ENCODE data around the gene HOXA3. TPM values are rescaled to one million over a fixed set of nuclear protein-coding genes. Genes with fewer than 3 reads are reported as not detected.

Gene HOXA3
- polyA plus RNA-seq, 1 donor (not counting 4 experiments of a cell fraction or from before 2014, with no cell fraction given), result 0.58 TPM

DNA sequence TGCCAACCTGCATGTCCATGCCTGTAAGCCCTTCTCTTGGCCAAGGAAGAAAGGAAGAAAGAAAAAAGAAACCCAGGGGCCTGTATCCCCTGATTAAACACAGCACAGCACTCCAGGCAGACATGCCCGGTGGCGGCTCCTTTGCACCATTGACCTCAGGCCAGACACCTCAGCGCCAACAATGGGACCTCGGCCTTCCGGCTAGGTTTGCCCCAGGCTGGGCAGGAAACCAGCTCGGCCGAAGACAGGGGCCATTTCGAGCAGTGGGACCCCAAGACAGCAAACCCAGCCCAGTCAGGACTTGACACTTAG lies 18.9 kb upstream of the HOXA3 start:
- no peak for DNase-seq (ENCODE audit: low read depth, low spot score)
- TF ChIP-seq EZH2 (IDR thresholded peaks at IDR 0.05; ENCODE audit: low read length), result no peak
- TF ChIP-seq, protein P1, sequence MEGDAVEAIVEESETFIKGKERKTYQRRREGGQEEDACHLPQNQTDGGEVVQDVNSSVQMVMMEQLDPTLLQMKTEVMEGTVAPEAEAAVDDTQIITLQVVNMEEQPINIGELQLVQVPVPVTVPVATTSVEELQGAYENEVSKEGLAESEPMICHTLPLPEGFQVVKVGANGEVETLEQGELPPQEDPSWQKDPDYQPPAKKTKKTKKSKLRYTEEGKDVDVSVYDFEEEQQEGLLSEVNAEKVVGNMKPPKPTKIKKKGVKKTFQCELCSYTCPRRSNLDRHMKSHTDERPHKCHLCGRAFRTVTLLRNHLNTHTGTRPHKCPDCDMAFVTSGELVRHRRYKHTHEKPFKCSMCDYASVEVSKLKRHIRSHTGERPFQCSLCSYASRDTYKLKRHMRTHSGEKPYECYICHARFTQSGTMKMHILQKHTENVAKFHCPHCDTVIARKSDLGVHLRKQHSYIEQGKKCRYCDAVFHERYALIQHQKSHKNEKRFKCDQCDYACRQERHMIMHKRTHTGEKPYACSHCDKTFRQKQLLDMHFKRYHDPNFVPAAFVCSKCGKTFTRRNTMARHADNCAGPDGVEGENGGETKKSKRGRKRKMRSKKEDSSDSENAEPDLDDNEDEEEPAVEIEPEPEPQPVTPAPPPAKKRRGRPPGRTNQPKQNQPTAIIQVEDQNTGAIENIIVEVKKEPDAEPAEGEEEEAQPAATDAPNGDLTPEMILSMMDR (optimal IDR thresholded peaks at IDR 0.05 in 1 of 3, IDR thresholded peaks at IDR 0.05 in 1 of 3, conservative IDR thresholded peaks at IDR 0.05 in 1 of 3; ENCODE audit: extremely low read depth in 1 of 3, insufficient read depth in 2 of 3, low read length in 3 of 3), result no peak

DNA sequence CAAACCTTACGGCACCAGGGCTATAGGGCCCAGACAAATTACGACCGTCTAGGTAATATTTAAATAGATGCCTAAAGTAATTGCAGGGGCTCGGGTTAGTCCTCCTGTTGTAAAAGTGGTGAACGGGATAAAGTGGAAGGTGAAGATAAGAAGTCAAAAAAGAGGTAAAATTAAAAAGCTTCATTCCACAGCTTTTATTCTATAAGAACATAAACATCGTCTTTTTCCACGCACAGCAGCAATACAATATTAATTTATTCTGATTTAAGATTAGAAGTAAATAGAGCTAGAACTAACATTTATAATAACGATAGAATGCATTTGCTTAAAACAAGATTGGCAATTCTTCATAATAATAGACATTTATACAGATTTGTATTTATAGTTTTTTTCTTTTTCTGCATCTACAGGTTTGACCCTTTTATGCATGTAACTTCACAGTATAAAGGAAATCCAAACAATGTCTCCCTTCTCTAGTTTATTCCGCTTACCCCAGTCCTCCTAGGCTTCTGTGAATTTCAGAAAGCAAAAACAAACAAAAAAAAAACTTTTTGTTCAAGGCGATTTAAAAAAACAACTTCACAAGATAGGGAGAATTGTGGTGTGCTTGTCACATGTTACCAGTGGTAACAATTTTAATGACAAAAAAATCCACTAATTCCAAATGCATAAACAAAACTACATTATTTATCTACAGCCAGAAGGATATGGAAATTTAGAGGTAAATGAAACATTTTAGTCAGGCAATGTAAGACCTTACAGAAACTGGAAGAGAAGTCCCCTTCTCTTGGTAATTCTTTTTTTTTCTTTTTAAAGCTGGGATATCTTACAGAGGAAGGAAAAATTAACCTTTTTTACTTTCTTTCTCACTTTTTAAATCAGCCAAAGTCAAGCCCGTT lies 18.3 kb upstream of the HOXA3 start:
- DNase-seq (ENCODE audit: low read depth, low spot score), result no peak
- dilution Hi-C loops (cut with MboI; ENCODE audit: extremely low pct_ligation_motif_present, low sequenced_read_pairs), result no loop called here
- H3K4me2 ChIP-seq (ENCODE audit: control insufficient read depth, extremely low read depth, insufficient read depth, low read depth, low read length), result peak overlapping the region; percentile 98
- H4K20me1 ChIP-seq (ENCODE audit: control insufficient read depth, extremely low read depth, insufficient read depth, low read length), result no peaks in the 10 kb centered on the region
- no peak for FAIRE-seq
- no peaks in the 10 kb centered on the region for H3K9me3 ChIP-seq (ENCODE audit: control insufficient read depth, low read depth, low read length)
- H3K9me1 ChIP-seq (ENCODE audit: control insufficient read depth, extremely low read depth, insufficient read depth, low read length), result no peaks in the 10 kb centered on the region
- peaks cover 0 to 4% of the 10 kb centered on the region in 2 experiments for H3K36me3 ChIP-seq (ENCODE audit: control insufficient read depth in 2 of 2, extremely low read depth in 1 of 2, insufficient read depth in 2 of 2, low read length in 2 of 2)
- H3K4me3 ChIP-seq (ENCODE audit: control insufficient read depth in 2 of 3, extremely low read depth in 1 of 3, insufficient read depth in 2 of 3, low read depth in 1 of 3, low read length in 3 of 3), result peak overlapping the region; percentile 78 to 94 (median 84)
- H3K4me1 ChIP-seq (ENCODE audit: control insufficient read depth, extremely low read depth, insufficient read depth, low read length), result peaks cover 32% of the 10 kb centered on the region
- H3K79me2 ChIP-seq (ENCODE audit: control insufficient read depth, insufficient read depth, low read length), result peaks cover 69% of the 10 kb centered on the region
- peak overlapping the region; percentile 83 for H3K9ac ChIP-seq (ENCODE audit: control insufficient read depth, extremely low read depth, insufficient read depth, low read length)
- peaks cover 6% of the 10 kb centered on the region for H3K27me3 ChIP-seq (ENCODE audit: control insufficient read depth, extremely low read depth, insufficient read depth, low read length)
- no peak overlapping the region for H2AFZ ChIP-seq (ENCODE audit: control insufficient read depth, low read length)
- no peak for TF ChIP-seq EZH2 (IDR thresholded peaks at IDR 0.05; ENCODE audit: low read length)
- TF ChIP-seq, protein P1 (optimal IDR thresholded peaks at IDR 0.05 in 1 of 3, IDR thresholded peaks at IDR 0.05 in 1 of 3, conservative IDR thresholded peaks at IDR 0.05 in 1 of 3; ENCODE audit: extremely low read depth in 1 of 3, insufficient read depth in 2 of 3, low read length in 3 of 3), result no peak
- peak overlapping the region; percentile 87 for H3K27ac ChIP-seq (ENCODE audit: control insufficient read depth, insufficient read depth, low read length)

More for the DNA sequence above, 18.9 kb upstream of the HOXA3 start:
- Histone ChIP-seq H3K4me1 (ENCODE audit: control insufficient read depth, extremely low read depth, insufficient read depth, low read length) (peaks cover 32% of the 10 kb centered on the region), H3K9me1 (ENCODE audit: control insufficient read depth, extremely low read depth, insufficient read depth, low read length) (no peaks in the 10 kb centered on the region), H3K9ac (ENCODE audit: control insufficient read depth, extremely low read depth, insufficient read depth, low read length) (peak overlapping the region; percentile 83), H2AFZ (ENCODE audit: control insufficient read depth, low read length) (no peak overlapping the region), H3K27ac (ENCODE audit: control insufficient read depth, insufficient read depth, low read length) (peak overlapping the region; percentile 87), H3K27me3 (ENCODE audit: control insufficient read depth, extremely low read depth, insufficient read depth, low read length) (peaks cover 6% of the 10 kb centered on the region), H3K4me2 (ENCODE audit: control insufficient read depth, extremely low read depth, insufficient read depth, low read depth, low read length) (peak overlapping the region; percentile 98), H3K36me3 (ENCODE audit: control insufficient read depth in 2 of 2, extremely low read depth in 1 of 2, insufficient read depth in 2 of 2, low read length in 2 of 2) (peaks cover 0 to 4% of the 10 kb centered on the region in 2 experiments), H3K4me3 (ENCODE audit: control insufficient read depth in 2 of 3, extremely low read depth in 1 of 3, insufficient read depth in 2 of 3, low read depth in 1 of 3, low read length in 3 of 3) (peak overlapping the region; percentile 78 to 94 (median 84)), H3K9me3 (ENCODE audit: control insufficient read depth, low read depth, low read length) (no peaks in the 10 kb centered on the region), H4K20me1 (ENCODE audit: control insufficient read depth, extremely low read depth, insufficient read depth, low read length) (no peaks in the 10 kb centered on the region), H3K79me2 (ENCODE audit: control insufficient read depth, insufficient read depth, low read length) (peaks cover 63% of the 10 kb centered on the region)
- FAIRE-seq, result no peak
- dilution Hi-C loops (cut with MboI; ENCODE audit: extremely low pct_ligation_motif_present, low sequenced_read_pairs), result no loop called here

Measured in keratinocyte (primary cell).